ENCODE measurements around the gene CA10.

DNA sequence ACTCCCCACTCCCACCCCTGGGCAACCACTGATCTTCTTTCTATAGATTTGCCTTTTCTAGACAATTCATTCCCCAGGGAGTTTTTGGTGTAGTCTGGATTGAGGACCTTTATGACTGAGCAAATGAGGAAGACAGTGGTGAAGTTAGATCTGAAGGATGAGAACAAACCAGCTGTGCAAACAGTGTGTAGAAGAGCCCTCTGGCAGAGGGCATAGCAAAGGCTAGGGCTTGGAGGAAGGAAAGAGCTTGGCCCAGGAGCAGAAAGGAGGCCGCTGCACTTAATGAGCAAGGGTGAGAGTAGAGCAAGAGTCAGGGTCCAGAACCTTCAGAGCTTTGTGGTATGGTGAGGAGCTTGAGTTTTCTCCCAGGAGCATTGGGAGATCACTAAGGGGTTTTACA is 352.7 kb downstream of the CA10 start:
- TF ChIP-seq, protein P1, sequence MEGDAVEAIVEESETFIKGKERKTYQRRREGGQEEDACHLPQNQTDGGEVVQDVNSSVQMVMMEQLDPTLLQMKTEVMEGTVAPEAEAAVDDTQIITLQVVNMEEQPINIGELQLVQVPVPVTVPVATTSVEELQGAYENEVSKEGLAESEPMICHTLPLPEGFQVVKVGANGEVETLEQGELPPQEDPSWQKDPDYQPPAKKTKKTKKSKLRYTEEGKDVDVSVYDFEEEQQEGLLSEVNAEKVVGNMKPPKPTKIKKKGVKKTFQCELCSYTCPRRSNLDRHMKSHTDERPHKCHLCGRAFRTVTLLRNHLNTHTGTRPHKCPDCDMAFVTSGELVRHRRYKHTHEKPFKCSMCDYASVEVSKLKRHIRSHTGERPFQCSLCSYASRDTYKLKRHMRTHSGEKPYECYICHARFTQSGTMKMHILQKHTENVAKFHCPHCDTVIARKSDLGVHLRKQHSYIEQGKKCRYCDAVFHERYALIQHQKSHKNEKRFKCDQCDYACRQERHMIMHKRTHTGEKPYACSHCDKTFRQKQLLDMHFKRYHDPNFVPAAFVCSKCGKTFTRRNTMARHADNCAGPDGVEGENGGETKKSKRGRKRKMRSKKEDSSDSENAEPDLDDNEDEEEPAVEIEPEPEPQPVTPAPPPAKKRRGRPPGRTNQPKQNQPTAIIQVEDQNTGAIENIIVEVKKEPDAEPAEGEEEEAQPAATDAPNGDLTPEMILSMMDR (IDR thresholded peaks at IDR 0.05; ENCODE audit: borderline replicate concordance, extremely low read depth, low read length, poor library complexity, severe bottlenecking): no peak
- TF ChIP-seq EZH2 (IDR thresholded peaks at IDR 0.05; ENCODE audit: borderline replicate concordance, low read depth, low read length, severe bottlenecking): no peak

All from DND-41 (cell line).